Activated gamma-delta T cell treated with Interleukin-2 at 50 U/mL for 16 hours (primary cell): ENCODE data around the gene C6orf15.

Source experiments
- DNase-seq: peaks from one replicate; pipeline ENCODE4 v3.0.0-alpha.2; 2020

The C6orf15 gene

DNA sequence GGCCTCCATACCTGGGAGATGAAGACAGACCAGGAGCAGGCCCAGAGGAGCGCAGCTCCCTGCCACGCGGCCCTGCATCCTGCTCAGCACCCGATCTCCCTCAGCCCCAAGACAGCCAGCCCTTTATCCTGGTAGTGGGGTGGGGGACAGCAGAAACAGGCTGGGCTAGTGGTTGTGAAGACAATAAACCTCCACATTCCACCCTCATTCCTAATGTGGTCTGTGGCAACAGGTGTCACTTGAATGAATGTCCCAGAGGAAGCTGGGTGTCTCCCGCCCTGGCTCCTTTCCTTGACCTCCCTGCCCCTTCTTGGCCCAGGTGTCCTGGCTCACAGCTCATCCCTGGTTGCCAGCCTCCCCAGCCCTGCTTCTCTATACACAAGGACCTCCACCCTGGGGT is at the start of gene C6orf15:
Gene C6orf15, minus strand, starts transcription at position 98 of the 400 bp plus-strand sequence. Its CDS starts 20 bp downstream, at position 78.
- DNase-seq = no peak

DNA sequence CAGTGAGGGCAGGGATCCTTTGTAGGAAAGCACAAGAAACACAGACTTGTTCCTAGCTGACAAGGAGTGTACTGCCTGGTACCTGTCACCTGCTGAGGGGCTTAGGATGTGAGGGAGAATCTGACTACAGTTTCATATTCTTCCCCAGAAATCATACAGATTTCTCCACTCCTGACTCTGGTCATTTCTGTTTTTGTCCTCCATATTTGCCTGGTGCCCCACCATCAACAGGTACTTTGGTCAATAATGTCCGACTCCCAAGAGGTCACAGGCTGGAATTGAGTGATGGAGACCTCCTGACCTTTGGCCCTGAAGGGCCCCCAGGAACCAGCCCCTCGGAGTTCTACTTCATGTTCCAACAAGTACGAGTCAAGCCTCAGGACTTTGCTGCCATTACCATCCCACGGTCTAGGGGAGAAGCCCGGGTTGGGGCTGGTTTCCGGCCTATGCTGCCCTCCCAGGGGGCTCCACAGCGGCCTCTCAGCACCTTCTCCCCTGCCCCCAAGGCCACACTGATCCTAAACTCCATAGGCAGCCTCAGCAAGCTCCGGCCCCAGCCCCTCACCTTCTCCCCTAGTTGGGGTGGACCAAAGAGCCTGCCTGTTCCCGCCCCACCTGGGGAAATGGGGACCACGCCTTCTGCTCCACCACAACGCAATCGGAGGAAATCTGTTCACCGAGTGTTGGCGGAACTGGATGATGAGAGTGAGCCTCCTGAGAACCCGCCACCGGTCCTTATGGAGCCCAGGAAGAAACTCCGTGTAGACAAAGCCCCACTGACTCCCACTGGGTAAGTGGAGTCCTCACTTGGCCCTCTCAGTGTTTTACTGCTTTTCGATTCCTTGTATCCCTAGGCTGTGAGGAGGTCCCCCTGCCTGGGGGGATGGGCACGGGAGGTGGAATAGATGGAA is 49.1 kb upstream of the C6orf15 start:
- DNase-seq = no peak

DNA sequence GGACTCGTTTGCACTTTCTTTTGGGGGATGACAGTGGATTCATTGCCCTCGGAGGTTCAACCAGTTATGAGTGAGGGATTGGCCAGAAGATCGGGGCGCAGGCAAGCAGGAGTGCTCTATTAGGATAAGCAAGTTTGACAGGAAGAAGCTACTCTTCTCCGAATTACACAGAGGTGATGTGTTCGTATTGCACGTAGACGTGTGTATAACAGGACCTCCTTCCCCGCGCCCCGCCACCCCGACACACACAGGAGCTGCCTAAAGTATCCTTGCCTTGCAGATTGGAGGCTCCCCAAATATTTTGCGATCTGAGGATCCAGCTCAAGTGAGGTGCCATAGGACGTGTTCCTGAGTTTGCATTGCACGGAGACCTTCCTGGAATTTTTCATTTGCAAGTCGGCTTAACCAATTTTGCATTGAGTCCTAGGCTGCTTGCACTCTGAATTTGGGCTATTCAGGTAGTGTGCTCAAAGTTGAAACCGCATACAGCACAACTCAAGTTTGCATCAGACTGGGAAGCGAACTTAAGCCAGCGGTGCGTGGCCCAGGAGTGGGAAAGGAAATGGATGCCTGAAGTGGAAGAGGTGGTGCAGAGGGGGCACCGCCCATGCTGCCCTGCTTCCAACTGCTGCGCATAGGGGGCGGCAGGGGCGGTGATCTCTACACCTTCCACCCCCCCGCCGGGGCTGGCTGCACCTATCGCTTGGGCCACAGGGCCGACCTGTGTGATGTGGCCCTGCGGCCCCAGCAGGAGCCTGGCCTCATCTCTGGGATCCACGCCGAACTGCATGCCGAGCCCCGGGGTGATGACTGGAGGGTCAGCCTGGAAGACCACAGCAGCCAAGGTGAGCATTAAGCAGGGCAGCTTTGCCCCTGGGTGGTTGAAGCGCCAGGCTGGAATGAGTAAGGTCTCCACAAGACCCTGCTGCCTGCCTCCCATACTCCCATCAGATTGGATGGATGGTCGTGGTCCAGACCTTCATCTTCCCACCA is 46.8 kb upstream of the C6orf15 start:
- no peak for DNase-seq

DNA sequence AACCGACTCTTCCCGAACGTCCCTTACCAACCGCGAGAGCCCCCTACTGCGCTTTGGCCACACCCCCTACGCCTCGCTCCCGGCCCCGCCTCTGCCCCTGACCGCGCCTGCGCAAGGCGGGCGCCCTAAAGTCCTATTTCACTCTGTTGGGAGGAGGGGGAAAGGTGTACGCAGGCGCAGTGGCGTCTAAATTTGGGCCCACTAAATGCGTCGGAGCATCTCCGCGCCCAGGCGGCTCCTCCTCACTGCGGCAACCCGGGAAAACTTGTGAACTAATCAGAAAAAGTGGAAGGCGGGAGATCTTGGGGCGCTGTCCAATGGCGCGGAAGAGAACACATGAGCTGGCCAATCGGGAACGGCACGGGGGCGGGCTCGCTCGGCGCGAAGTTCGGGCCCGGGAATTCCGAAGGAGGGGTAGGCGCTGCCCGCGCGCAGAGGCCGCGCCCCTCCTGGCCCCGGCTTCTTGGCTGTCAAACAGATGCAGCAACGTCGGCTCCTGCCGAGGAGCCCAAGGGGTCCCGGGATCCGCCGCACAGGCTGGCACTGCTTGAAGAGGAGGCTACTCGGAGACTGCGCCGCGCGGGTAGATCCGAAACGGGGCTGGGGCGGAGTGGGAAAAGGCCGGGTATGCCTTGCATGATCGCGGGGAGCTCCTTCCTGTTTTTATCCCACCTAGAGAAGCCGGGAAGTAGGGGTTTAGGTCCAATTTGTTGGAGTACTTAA is 45.9 kb upstream of the C6orf15 start, which contains the start of gene TCF19:
Gene TCF19, plus strand, starts transcription at position 450 of the 723 bp plus-strand sequence. CDS start 881 bp downstream, outside the sequence.
- peak; percentile 99 for DNase-seq

DNA sequence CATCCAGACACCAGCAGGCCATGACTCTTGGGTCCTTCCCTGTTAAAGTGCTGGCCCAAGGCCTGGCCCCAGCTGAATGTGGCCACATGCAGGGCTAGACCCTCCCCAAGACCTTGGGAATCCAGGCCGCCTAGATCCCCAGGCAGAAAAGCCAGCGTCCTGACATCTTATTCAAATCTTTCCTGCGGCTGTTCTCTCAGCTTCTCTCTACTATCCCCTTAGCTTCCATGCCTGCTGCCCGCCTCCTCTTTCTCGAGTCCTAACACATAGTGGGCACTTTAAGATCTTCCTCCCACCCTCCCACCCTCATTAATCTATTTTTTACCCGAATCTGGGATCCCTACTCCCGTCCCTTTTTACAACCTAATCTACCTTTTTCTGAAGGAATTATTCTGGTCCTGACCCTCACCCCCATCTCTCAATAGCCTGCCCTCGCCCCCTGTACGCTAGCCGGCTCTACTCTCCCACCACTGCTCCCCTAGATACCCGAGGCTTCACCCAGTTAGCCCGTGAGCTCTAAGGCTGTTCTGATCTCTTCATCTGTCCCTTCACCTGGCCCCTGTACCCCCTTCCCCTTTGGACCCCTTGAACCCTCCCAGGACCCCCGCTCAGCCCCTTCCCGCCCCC is 45.3 kb upstream of the C6orf15 start, which contains the start of gene CCHCR1:
Gene CCHCR1, minus strand, starts transcription at position 290 of the 627 bp plus-strand sequence. Its CDS starts 202 bp downstream, at position 88.
- no peak for DNase-seq

DNA sequence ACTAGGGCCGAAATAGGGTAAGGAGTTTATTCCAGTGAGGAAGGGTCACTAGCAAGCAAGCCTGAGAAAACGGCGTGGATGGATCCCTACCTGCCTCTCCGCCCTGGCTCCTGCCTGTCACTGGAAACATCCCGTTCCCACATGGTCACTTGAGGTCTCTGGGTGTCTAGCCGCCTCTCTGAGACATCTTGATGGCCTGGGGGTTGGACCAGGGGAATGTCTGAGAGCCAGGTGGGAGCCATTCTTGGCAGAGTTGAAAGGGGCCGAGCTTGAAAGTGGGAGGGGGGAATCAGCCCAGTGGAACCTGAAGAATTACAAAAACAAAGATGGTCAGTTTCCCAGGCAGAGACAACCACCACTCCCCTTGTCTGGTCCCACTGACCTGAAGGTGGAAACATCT is 44.3 kb upstream of the C6orf15 start:
- DNase-seq = no peak

DNA sequence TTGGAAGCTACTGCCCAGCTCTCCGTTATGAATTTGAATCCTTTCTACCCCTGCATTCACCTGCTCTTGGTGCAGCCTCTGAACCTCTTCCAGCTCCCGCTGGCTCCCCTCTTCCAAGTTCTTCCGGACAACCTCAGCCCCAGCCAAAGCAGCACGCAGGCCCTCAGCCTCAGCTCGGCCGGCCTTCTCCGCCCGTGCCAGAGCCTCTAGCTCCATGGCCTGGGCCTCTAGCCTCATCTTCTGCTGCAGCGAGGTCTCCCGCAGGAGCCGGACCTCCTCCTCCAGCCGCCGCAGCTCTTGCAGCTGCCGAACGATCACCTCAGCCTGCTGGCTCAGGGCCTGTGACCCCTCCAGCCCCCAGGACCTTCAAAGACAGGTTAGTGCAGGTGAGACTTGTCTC is 42.1 kb upstream of the C6orf15 start:
- no peak for DNase-seq

DNA sequence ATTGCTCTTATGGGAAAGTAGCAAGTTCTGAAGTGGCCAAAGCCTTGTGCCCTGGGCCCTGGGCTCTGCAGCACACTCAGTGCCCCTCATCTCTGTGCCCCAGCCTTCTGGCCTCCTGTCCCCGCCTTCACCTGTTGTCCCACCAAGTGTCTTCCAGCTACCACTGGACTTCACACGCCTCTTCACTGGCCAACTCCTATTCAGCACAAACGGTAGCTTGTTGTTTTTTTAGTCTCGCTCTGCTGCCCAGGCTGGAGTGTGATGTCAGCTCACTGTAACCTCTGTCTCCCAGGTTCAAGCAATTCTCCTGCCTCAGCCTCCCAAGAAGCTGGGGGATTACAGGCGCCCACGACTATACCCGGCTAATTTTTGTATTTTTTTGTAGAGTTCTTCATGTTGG is 40.4 kb upstream of the C6orf15 start:
- DNase-seq = no peak

DNA sequence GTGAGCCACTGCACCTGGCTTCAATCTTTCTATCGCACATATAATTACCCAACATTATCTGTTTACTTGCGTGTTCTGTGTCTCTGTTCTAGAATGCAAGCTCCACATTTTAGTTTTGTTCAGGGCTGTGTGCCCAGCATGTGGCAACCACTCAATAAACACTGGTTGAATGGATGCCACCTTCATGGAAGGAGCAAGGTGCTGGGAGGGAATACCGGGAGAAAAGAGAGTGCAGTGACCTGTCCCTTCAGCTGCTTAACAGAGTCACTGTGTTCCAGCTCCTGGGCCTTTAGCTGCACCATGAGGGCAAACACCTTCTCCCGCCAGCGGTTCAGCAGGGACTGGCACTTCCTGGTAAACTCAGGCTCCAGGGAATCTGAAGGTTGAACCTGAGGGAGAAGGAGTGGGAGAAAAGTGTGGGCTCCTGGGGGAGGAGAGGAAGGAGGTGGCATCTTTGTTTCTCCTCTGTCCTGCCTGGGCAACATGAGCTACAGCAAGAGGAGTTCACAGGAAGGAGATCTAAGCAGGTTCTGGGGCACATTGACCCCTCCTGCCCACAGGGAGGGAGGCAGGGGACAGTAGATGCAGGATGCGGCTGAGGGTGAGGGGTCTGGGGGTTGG is 37.6 kb upstream of the C6orf15 start:
- DNase-seq = no peak

DNA sequence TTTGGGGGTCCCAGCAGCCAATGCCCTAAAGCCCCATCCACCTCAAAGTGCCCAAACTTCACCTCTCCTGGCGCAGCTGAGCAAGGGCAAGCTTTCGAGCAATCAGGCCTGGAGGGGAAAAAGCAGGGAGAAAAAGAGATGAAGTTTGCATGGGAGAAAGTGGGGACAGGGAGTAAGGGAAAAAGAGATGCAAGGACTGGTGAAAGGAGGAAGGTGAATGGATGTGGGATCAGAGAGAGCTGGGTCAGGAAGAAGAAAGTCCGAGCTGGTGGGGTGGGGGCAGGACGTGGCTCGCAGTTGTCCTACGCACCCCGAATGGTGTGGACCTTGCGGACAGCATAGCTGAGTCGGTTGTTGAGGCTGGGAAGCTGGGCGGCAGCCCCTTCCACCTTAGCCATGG is 33.0 kb upstream of the C6orf15 start:
- no peak for DNase-seq

DNA sequence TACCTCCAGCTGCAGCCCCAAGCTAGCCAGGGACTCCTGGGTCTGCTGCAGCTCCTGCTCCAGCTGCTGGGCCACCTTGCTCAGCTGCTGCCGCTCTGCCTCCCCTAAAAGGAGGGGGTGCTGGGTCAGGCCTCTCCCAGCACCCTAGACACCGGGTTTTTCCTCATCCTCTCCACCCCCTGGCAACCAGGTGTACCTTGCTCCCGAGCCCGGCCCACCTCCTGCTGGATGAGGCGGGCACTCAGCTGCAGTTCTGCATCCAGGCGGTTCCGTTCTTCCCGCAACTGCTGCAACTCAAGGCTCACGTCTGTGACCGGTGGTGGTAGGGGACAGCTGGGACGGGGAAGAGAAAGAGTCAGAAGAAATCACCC is 32.6 kb upstream of the C6orf15 start:
- DNase-seq = no peak

DNA sequence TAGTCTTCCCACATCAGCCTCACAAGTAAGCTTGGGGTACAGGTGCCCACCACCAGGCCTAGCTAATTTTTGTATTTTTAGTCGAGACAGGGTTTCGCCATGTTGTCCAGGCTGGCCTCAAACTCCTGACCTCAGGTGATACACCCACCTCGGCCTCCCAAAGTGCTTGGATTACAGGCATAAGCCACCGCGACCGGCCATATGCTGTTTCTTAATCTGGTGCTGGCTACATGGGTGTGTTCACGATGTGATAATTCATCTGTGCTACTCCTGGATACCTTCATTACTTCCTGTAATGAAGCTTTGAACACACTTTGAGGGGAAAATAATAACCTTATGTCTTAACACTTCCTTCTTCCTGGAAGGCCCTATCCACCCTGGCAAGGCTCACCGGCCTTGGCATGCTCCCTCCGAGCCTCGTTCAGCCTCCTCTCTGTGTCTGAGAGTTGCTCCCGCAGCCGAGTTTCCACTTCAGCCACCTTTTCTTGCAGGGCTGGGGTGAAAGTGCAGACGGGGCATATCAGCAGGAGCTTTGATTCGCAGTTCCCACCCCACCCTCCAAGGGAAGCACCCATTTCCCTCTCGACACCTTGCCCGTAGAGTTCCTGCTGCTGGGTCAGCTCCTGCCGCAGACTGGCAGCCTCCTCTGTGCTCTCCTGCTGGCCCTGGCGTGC is 32.1 kb upstream of the C6orf15 start:
- DNase-seq = no peak

DNA sequence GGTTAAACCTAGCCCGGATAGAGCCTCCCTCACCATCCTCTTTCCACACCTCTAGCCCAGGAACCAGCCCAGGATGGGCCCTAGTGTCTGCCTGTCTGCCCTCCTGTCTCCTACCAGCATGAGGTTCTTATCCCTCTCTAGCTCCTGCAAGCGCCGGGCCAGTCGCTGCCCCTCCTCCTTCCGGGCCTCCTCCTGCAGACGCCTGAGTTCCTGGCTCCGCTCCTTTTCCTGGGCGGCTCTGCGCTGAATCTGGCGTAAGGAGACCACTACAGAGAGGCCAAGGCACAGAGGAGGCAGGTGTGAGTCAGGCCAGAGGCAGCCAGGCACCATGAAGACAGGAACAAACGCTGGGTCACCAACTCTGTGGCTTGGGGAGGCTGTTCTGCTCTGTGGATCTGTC is 30.8 kb upstream of the C6orf15 start:
- no peak for DNase-seq

DNA sequence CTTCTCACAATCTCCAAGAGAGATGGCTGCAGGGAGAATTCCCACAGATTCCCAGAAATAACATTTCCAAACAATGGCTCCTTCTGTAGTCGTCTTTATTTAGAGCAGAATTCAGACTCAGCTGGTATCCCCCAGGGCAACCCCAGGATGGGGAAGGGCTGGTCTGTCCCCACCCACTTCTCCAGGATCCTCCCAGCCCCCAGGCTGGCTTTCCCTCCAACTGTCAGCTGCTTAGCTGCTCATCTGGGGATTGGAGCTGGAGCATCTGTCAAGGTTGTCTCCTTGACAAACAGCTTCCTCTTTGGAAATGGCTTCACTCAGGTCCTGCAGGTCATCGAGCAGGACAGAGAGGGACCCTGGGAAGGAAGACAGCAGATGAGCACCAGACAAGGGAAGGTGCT is 30.0 kb upstream of the C6orf15 start:
- no peak for DNase-seq

DNA sequence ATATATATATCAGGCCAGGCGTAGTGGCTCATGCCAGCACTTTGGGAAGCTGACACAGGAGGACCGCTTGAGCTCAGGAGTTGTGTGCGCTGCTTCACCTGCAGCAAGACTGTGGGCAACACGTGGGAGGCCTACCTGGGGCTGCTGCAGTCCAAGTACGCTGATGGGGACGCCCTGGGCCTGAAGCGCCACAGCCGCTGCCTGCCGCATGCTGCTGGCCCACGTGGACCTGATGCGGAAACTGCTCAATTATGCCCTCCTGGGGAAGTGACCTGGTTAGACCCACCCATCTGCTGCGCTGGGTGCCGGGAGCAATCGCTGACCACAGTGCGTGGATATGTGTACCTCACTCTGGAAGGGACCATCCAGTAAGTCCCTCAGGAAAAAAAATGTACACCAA is 28.3 kb upstream of the C6orf15 start:
- no peak for DNase-seq

DNA sequence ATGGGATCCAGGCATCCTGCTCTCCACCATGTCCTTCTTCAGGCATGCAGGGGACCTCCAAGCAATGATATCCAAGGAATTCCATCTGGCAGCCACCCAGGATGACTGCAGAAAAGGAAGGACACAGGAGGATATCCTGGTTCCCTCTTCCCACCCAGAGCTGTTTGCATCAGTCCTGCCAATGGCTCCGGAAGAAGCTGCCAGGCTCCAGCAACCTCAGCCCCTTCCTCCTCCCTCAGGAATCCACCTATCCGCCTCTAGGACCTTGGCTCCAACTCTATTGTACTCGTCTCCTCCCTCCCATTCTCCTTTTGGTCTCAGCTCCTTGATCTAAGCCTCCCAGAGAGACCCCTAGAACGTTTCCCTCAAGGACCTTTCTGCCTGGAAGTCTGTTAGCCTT is 27.2 kb upstream of the C6orf15 start:
- no peak for DNase-seq

DNA sequence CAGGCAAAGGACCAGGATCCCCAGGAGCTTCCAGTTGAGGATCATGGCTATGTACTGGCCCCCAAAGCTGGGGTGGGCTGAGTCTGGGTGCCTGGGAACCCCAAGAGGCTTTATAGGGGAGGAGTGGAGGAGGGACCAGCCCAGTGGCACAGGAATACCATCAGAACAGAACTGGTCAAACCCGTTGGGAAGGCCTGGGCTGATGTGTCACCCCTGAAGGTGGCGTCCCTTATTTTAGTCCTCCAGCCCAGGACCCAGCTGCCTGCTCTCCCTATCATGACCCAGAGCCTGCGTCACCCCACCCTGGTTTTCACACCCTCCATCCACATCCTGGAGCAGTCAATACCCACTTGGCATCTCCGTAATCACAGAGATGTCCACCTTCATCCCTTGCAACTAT is 26.6 kb upstream of the C6orf15 start, which contains the start of gene PSORS1C2:
Gene PSORS1C2, minus strand, starts transcription at position 85 of the 400 bp plus-strand sequence. Its CDS starts 40 bp downstream, at position 45.
- no peak for DNase-seq

DNA sequence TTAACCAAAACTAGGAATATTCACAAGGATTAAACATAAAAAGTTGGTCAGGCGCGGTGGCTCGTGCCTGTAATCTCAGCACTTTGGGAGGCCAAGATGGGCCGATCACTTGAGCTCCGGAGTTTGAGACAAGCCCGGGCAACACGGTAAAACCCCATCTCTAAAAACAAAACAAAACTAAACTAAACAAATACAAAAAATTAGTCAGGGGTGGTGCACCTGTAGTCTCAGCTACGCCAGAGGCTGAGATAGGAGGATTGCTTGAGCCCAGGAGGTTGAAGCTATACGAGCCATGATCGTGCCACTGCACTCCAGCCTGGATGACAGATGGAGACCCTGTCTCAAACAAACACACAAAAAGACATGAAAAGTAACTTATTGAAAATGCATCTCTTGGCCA is 23.3 kb upstream of the C6orf15 start:
- no peak for DNase-seq

DNA sequence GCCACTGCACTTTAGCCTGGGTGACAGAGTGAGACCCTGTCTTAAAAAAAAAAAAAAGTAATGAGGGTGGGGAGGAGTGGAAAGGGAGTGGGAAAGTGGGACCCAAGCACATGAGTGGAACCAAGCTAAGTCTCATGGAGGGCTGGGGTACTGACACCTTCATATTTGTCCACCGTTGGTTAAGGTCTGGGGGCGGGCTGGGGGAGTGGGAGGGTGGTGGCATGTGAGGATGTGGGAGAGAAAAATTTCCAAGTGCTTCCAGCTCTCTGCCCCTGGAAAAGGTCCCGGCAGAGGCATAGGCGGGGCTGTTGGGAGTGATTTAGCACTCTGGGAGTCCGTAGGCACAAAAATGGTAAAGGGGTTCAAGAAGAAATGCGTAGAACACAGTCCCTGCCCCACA is 20.4 kb upstream of the C6orf15 start:
- no peak for DNase-seq

DNA sequence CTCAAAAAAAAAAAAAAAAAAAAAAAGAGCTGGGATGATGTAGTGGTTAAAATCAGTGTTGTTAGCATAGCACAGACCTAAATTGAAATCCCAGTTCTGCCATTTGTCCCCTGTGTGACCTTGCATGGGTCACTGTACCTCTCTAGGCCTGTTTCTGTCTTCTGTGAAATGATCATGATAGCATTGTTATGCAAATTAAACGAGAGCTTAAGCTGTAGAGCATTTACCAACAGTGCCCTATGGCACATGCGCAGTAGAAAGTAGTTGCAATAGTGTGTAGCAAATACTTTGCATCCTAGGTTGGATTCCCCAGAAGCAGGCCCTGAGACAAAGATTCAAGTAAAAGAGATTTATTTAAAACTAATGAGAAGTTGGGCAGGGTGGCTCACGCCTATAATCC is 19.2 kb upstream of the C6orf15 start:
- DNase-seq = no peak

DNA sequence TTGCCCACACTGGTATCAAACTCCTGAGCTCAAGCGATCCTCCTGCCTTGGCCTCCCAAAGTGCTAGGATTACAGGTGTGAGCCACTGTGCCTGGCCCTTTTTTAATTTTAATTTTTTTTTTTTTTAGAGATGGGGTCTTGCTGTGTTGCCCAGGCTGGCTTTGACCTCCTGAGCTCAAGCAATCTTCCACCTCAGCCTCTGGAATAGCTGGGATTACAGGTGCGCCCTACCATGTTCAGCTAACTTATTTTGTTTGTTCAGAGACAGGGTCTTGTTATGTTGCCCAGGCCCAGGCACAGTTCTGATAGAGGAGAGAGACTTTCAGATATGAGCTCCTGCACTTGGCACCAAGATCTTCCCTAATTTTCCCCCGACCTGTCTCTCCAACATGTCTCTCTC is 18.4 kb upstream of the C6orf15 start:
- no peak for DNase-seq
